ENCODE data around the gene DLD. TPM values are rescaled to one million over a fixed set of nuclear protein-coding genes. Genes with fewer than 3 reads are reported as not detected.

DLD gene
- total and polyA plus RNA-seq, 2 of the 13 experiments (the other 11 are each of a cell fraction or from before 2014, with no cell fraction given), result 56.8 to 95.2 TPM

DNA sequence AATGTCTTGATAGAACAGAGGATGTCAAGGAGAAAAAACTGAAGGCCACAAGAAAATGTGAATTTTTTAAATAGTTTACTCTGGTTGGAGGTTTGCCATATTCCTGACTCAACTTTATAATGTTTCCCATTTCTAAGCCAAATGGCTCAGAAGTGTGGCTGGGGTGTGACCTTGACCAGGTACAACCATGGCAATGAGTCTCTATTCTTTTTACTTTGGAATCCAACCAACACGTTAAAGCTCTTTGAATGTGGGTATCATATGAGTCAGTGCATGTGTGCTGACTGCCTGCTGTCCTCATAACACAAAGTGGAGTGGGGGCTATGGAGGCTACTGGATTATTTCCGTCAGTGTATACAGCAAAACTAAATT is 33.5 kb upstream of the DLD start (continued):
- TF ChIP-seq POGZ (CRISPR knock-in tag; IDR thresholded peaks at IDR 0.05) (0 out of 2 replicates have a peak, but pooled peaks have one; percentile 7), YEATS4 (CRISPR knock-in tag; IDR thresholded peaks at IDR 0.05; ENCODE audit: borderline replicate concordance) (no peak), RFX5 (IDR thresholded peaks at IDR 0.05; ENCODE audit: low read depth, low read length) (no peak), FOSL2 (CRISPR knock-in tag; IDR thresholded peaks at IDR 0.05) (peak; percentile 72), GABPA (IDR thresholded peaks at IDR 0.05; ENCODE audit: low read depth, low read length) (no peak), GABPA (CRISPR knock-in tag; IDR thresholded peaks at IDR 0.05; ENCODE audit: low read depth) (peak; percentile 0; the same call in 1 of the 2 replicates), ZNF644 (CRISPR knock-in tag; IDR thresholded peaks at IDR 0.05; ENCODE audit: low read depth) (peak; percentile 94), RARA (CRISPR knock-in tag; IDR thresholded peaks at IDR 0.05) (peak; percentile 61), SOX13 (IDR thresholded peaks at IDR 0.05) (no peak), SOX13 (CRISPR knock-in tag; conservative IDR thresholded peaks at IDR 0.05 in 1 of 2, IDR thresholded peaks at IDR 0.05 in 1 of 2) (peak in 1 of 2 experiments; percentile 10; a peak in 1 of 4 replicates), CREB1 (IDR thresholded peaks at IDR 0.05) (peak; percentile 21; the same call in 1 of the 2 replicates), CREB1 (CRISPR knock-in tag; IDR thresholded peaks at IDR 0.05) (no peak)
- TF ChIP-seq, protein P1, sequence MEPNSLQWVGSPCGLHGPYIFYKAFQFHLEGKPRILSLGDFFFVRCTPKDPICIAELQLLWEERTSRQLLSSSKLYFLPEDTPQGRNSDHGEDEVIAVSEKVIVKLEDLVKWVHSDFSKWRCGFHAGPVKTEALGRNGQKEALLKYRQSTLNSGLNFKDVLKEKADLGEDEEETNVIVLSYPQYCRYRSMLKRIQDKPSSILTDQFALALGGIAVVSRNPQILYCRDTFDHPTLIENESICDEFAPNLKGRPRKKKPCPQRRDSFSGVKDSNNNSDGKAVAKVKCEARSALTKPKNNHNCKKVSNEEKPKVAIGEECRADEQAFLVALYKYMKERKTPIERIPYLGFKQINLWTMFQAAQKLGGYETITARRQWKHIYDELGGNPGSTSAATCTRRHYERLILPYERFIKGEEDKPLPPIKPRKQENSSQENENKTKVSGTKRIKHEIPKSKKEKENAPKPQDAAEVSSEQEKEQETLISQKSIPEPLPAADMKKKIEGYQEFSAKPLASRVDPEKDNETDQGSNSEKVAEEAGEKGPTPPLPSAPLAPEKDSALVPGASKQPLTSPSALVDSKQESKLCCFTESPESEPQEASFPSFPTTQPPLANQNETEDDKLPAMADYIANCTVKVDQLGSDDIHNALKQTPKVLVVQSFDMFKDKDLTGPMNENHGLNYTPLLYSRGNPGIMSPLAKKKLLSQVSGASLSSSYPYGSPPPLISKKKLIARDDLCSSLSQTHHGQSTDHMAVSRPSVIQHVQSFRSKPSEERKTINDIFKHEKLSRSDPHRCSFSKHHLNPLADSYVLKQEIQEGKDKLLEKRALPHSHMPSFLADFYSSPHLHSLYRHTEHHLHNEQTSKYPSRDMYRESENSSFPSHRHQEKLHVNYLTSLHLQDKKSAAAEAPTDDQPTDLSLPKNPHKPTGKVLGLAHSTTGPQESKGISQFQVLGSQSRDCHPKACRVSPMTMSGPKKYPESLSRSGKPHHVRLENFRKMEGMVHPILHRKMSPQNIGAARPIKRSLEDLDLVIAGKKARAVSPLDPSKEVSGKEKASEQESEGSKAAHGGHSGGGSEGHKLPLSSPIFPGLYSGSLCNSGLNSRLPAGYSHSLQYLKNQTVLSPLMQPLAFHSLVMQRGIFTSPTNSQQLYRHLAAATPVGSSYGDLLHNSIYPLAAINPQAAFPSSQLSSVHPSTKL (CRISPR knock-in tag; IDR thresholded peaks at IDR 0.05), result peak; percentile 47
- TF ChIP-seq, protein P2, sequence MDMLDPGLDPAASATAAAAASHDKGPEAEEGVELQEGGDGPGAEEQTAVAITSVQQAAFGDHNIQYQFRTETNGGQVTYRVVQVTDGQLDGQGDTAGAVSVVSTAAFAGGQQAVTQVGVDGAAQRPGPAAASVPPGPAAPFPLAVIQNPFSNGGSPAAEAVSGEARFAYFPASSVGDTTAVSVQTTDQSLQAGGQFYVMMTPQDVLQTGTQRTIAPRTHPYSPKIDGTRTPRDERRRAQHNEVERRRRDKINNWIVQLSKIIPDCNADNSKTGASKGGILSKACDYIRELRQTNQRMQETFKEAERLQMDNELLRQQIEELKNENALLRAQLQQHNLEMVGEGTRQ (IDR thresholded peaks at IDR 0.05; ENCODE audit: low read depth, low read length), result no peak
- TF ChIP-seq, protein P2 (CRISPR knock-in tag; IDR thresholded peaks at IDR 0.05; ENCODE audit: borderline replicate concordance), result 0 out of 2 replicates have a peak, but pooled peaks have one; percentile 23
- TF ChIP-seq, protein P3, sequence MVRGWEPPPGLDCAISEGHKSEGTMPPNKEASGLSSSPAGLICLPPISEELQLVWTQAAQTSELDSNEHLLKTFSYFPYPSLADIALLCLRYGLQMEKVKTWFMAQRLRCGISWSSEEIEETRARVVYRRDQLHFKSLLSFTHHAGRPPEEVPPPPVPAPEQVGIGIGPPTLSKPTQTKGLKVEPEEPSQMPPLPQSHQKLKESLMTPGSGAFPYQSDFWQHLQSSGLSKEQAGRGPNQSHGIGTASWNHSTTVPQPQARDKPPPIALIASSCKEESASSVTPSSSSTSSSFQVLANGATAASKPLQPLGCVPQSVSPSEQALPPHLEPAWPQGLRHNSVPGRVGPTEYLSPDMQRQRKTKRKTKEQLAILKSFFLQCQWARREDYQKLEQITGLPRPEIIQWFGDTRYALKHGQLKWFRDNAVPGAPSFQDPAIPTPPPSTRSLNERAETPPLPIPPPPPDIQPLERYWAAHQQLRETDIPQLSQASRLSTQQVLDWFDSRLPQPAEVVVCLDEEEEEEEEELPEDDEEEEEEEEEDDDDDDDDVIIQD (CRISPR knock-in tag; IDR thresholded peaks at IDR 0.05; ENCODE audit: low read depth), result 0 out of 2 replicates have a peak, but pooled peaks have one; percentile 13
- TF ChIP-seq, protein P4, sequence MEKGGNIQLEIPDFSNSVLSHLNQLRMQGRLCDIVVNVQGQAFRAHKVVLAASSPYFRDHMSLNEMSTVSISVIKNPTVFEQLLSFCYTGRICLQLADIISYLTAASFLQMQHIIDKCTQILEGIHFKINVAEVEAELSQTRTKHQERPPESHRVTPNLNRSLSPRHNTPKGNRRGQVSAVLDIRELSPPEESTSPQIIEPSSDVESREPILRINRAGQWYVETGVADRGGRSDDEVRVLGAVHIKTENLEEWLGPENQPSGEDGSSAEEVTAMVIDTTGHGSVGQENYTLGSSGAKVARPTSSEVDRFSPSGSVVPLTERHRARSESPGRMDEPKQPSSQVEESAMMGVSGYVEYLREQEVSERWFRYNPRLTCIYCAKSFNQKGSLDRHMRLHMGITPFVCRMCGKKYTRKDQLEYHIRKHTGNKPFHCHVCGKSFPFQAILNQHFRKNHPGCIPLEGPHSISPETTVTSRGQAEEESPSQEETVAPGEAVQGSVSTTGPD (CRISPR knock-in tag; IDR thresholded peaks at IDR 0.05), result 0 out of 2 replicates have a peak, but pooled peaks have one; percentile 71

Measured in HepG2 (cell line).